KBM-7 (cell line): ENCODE data around the gene CCL8.
A peak's percentile ranks its signal among the peaks of the same experiment; 100 is the strongest.

Experiments
- DNase-seq: peaks from one replicate; pipeline ENCODE4 v3.0.0-alpha.2; 2015
- in situ Hi-C: fragments of 300-500 bp; cut with MboI; formaldehyde crosslinking; loops from 2 replicates; pipeline ENCODE4 v1.14.3; 2020; ENCODE audit warnings: low sequenced_read_pairs, low pct_unique_long_range_greater_than_20kb, mixed read lengths

The CCL8 gene

DNA sequence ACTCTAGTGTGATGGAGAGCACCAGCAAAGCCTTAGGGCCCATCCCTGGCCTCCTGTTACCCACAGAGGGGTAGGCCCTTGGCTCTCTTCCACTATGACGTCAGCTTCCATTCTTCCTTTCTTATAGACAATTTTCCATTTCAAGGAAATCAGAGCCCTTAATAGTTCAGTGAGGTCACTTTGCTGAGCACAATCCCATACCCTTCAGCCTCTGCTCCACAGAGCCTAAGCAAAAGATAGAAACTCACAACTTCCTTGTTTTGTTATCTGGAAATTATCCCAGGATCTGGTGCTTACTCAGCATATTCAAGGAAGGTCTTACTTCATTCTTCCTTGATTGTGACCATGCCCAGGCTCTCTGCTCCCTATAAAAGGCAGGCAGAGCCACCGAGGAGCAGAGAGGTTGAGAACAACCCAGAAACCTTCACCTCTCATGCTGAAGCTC lies at the start of gene CCL8:
Gene CCL8 (plus strand): TSS at position 397 of the 445 bp plus-strand sequence. CDS start 67 bp downstream, outside the sequence.
- in situ Hi-C loops, result no loop called here

DNA sequence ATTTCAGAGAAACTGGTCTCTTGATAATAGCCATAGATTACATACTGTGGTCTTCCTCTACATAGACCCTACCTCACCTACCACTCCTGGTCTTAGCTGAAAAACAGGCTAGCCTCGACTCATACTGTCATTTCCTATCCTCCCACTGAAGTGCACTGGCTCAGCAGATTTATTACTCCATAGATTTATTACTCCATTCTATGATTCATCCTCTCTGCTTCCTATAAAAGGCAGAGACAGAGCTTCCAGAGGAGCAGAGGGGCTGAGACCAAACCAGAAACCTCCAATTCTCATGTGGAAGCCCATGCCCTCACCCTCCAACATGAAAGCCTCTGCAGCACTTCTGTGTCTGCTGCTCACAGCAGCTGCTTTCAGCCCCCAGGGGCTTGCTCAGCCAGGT lies 49.3 kb upstream of the CCL8 start, which contains the start of gene CCL7:
Gene CCL7 (plus strand): TSS at position 253 of the 400 bp plus-strand sequence. CDS start 70 bp downstream, at position 323.
- DNase-seq, result no peak
- in situ Hi-C loops, result no loop called here

More for the DNA sequence above, at the start of gene CCL8:
- DNase-seq, result no peak

DNA sequence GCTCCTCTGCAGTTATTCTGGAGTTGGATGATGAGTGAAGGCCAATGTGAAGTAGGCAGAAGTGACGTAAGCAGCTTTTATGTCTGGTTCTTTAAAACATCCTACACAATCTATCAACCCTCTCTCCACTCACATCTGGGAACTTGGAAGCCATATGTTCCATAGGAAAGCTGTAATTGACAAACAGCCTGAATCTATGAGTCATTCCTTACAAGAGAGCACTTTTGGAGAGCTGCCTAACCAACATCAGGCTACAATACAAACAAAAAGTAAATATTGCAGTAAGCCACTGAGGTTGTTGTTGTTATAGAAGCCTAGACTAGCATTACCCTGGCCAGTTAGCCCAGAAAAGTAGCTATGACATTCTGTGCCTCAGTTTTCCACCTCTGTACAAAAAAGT lies 43.4 kb upstream of the CCL8 start:
- in situ Hi-C loops, result no loop called here
- no peak for DNase-seq

- no peak for DNase-seq
- in situ Hi-C loops, result no loop called here
Observed at GRCh38 chr17:34276826-34277225, 42.4 kb upstream of the CCL8 start.

- no peak for DNase-seq
- in situ Hi-C loops, result no loop called here
Observed at GRCh38 chr17:34283571-34283970, 35.7 kb upstream of the CCL8 start.

GRCh38 chr17:34285286-34285792 lies 33.9 kb upstream of the CCL8 start, which contains the start of gene CCL11:
Gene CCL11, plus strand, starts transcription at chr17:34285742. Its CDS starts 67 bp downstream, at chr17:34285809.
- DNase-seq, result no peak
- in situ Hi-C loops, result no loop called here

- in situ Hi-C loops, result no loop called here
- no peak for DNase-seq
Observed at GRCh38 chr17:34287875-34288274, 31.4 kb upstream of the CCL8 start.

DNA sequence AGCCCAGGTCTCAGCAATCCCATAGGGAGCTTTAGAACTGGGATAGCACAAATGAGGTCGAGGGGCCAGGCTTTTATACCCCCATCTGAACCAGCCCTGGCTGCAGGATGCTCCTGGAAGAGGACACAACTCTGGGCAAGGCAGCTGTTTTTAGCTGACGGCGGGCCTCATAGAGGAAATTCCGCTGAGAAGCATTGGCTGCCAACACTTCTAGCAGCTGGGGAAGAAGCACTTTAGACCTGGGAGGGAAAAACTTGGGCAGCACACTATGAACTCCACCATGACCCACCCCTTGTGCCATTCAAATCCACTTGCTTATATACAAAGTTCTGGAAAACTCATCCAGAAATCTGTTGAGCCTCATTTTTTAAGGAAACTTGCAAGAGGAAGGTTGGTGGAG lies 28.6 kb upstream of the CCL8 start:
- no peak for DNase-seq
- in situ Hi-C loops, result no loop called here

DNA sequence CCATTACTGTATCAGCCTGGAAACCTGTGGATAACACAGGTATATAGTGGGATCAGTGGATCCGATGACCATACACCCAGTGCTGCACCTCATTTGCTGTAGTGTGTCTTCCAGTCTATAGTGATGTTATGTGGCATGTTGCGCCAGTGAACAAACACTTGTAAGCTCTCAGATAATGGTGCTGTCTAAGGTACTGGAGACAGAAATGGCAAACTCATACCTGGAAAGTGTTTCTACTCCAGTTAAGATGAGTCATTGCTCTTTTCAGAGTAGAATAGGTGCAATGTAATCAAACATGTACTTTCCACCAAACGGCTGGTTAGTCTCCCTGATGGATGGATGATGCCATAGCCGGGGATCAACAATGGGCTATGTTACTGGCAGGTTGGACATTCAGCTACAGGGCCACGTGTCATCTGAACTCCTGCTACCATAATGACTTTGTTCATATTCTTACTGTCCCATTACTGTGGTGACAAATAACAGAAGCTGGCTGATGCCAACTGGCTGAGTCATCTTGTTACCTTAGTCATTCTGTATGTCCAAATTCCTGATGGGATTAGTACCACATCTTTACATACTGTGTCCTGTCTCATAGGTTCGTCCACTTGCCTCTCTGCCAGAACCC lies 27.4 kb upstream of the CCL8 start:
- DNase-seq, result no peak
- in situ Hi-C loops, result no loop called here

DNA sequence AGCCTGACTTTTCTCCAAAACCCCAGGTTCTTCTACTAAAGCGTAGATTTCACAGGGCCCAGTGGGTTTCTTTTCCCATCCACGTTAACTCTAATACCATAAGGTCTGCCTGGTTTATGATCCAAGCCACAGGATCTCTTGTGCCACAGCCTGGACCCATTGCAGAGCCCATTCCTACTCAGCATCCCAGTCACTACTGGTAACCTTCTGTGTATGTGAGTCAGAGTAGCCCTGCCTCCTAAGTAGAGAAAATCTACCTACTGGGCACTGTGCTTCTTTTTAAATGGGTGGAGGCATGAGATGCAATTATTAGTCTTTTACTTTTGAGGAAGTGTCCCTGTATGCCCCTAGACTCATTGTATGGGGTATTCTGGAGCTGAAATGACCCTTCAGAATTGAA lies 20.2 kb upstream of the CCL8 start:
- no peak for DNase-seq
- in situ Hi-C loops, result no loop called here

GRCh38 chr17:34299956-34300577 lies 19.2 kb upstream of the CCL8 start:
- in situ Hi-C loops, result no loop called here
- no peak for DNase-seq

DNA sequence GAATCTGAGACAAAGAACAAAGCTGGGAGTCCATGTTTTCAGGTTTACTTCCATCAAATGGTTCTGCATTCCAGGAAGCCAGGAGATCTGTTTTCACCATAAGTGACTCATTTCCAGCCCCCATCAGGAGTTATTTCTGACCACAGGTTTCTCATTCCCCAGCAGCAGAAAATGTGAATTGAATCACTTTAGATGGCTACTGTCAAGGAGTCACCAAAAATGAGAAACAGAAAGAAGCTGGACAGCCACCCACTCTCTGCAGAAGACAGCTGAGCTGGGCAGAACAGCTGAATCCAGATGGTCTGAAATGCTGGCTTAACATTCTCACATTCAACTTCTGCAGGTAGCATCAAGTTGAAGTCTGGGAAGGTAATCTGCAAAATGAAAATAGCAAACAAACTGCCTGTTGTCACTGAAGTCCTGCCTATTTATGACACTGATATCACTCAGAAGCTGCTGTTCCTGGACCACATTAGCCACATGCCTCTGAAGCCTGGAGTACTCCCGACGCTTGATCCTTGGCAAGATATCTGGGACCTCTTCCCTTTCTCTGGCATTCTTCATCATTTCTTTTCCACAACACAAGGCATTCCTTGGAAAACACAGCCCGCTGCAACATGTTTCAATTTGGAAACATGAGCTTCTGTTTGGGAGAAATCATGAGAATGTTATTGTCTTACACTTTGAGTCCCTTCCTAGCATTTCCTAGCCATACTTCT lies 18.4 kb upstream of the CCL8 start:
- DNase-seq, result no peak

GRCh38 chr17:34301986-34302385 lies 17.2 kb upstream of the CCL8 start:
- DNase-seq, result no peak
- in situ Hi-C loops, result no loop called here

More for the DNA sequence above, 18.4 kb upstream of the CCL8 start:
- in situ Hi-C loops, result no loop called here

- in situ Hi-C loops, result no loop called here
- no peak for DNase-seq
Observed at GRCh38 chr17:34302636-34303035, 16.6 kb upstream of the CCL8 start.

- no peak for DNase-seq
- in situ Hi-C loops, result no loop called here
Observed at GRCh38 chr17:34303606-34304005, 15.6 kb upstream of the CCL8 start.

- no peak for DNase-seq
- in situ Hi-C loops, result no loop called here
Observed at GRCh38 chr17:34305061-34305460, 14.2 kb upstream of the CCL8 start.

- in situ Hi-C loops, result no loop called here
- no peak for DNase-seq
Observed at GRCh38 chr17:34305606-34306005, 13.6 kb upstream of the CCL8 start.

DNA sequence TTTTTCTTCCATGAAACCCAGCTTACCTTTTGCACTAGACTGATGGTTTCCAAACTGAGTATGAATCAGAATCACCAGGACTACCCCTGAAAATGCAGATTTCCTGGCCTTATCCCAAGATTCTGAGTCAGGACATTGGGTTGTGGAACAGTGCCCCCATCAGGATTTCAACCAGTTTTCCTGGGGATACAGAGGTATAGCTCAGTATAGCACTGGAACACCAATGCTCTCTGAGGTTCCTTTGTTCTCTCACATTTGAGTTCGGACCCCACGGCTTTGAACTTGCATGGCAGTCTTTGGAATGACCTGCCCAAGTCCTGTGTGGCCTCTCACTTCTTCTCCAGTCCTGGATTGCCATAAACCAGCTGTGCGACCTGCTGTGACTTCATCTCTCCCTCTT lies 12.8 kb upstream of the CCL8 start:
- in situ Hi-C loops, result no loop called here
- DNase-seq, result peak; percentile 10

DNA sequence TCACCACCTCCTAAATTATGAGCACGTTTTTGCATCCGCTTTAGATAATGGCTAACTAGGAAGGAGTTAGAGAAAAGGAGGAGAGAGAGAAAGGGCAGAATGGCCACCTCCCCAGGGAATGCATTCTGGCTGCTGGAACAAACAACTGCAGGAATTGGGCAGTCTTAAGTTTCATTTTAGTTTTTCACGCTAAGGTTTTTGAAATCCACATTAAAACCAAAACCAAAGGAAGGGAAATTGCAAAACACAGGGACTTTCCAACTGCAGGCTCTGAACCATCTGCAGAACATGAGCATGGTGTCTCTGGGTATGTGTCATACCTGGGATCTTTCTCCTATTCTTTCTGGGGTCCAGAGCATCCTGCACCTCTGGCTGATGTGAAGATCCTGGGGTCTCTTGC lies 12.1 kb upstream of the CCL8 start:
- no peak for DNase-seq
- in situ Hi-C loops, result no loop called here

DNA sequence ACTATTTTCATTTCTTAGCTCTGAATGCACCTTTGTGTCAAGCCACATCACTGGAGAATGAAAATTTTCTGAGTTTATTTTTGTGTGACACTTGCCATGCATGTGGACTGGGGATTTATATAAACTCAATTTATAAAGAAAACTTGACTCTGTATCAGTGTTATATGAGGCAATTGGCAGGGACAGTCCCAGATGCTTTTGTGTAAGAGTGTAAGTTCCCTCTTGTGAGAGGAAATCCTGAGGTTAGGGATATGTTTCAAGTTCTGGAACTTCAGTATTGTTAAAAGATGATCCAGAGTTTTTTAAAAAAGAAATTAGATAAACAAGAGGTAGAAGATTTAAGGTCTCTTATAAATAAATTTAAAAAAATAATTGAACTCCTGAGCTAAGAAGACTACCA lies 10.9 kb upstream of the CCL8 start:
- in situ Hi-C loops, result no loop called here
- no peak for DNase-seq
